OCI-LY3 (cell line): ENCODE measurements around the gene R3HDM2.

Experiments used
- CTCF ChIP-seq: fragments of 200-600, 300-600 bp; sonication (generic); IDR thresholded peaks from 2 replicates; pipeline ENCODE4 v1.5.1; 2014; ENCODE audit warnings: antibody characterized with exemption, low read length, low read depth
- EZH2phosphoT487 ChIP-seq: fragments of 200-600 bp; shearing (Covaris generic); IDR thresholded peaks from 2 replicates; pipeline ENCODE4 v1.6.1; 2018; ENCODE audit warnings: antibody characterized with exemption, mixed run types, low read depth

GRCh38 chr12:57212701-57213057 lies 218.2 kb downstream of the R3HDM2 start:
- TF ChIP-seq CTCF = no peak
- no peak for TF ChIP-seq EZH2phosphoT487
